ENCODE data around the gene KLHL4.
"Not testable (repeated sequence)": the region's sequence is repeated elsewhere in the genome, so short reads cannot be mapped to it uniquely, and the experiment has no call there.

KLHL4 gene

DNA sequence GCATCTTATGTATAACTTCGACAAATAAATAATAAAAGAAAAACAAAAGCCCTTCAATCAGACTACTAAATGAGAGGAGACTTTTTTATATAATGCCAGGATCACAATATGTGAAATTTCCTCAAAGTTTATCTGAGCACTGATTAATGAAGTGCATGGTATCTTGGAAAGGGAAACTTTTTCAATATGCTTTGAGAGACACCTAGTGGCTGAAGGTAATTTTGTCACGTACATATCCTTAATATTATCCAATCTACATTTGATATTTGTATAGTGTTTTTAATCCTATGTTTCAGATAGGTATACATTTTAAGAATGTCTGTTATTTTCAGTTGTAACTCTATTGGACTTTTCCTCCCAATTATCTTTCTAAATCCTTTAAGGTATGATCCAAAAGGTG lies 146.8 kb downstream of the KLHL4 start:
- peak in 1 of 5 experiments; percentile 1 for DNase-seq

DNA sequence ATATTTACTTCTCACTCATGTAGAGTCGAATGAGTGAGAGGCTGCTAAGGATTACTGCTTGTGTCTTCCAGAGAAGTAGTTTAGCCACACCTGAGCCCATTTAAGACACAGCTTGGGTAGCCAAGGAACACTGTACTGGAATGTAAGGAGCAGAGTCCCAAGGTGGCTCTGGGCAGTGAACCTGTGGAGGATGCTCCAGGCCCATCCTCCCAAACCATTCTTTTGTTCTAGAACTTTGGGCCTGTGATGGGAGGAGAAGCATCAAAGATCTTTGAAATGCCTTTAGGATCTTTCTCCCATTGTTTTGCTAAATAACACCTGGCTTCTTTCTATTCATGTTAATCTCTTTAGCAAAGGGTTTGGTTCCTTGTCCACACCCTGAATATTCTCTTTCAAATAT lies 162.2 kb downstream of the KLHL4 start:
- no peak for DNase-seq

DNA sequence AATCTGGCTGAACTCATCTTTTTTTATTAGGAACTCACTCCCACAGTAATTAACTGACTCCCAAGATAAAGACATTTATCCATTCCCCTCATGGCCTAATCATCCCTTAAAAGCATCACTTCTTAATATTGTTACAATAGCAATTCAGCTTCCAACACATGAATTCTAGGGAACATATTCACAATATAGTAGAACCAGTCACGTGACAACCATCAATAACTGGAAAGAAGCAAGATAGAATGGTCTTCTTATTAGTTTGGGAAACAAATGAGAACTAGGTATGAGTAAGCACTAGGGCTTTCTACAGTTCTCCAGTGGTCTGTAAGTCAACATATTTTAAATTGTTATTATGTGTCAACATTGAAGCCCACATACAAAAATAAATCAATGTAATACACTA lies 170.1 kb downstream of the KLHL4 start:
- no peak for DNase-seq

DNA sequence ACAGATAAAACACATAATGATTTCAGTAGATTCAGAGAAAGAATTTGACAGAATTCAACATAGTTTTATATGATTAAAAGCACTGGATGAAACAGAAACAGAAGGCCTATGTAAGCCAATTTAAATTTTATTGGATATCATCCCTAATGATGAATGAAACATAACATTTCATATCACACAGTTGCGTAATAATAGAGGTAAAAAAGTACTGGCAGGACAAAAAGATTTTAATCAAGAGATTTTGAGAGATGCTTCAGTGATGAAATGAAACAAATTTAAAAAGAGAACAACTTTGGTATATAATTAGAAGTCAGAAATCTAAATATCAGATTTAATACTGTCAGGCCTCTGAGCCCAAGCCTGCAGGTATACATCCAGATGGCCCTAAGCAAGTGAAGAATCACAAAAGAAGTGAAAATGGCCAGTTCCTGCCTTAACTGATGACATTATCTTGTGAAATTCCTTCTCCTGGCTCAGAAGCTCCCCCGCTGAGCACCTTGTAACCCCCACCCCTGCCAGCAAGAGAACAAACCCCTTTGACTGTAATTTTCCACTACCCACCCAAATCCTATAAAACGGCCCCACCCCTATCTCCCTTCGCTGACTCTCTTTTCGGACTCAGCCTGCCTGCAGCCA lies 170.6 kb downstream of the KLHL4 start:
- not testable (repeated sequence) for DNase-seq

DNA sequence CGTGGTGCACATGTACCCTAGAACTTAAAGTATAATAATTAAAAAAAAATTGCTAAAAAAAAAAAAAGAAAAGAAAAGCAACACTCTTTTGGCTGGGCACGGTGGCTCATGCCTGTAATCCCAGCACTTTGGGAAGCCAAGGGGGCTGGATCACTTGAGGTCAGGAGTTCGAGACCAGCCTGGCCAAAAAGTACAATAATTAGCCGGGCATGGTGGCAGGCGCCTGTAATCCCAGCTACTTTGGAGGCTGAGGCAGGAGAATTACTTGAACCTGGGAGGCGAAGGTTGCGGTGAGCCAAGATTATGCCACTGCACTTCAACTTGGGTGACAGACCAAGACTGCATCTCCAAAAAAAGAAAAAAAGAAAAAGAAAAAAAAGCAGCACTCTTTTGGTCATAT lies 171.6 kb downstream of the KLHL4 start:
- not testable (repeated sequence) for DNase-seq

DNA sequence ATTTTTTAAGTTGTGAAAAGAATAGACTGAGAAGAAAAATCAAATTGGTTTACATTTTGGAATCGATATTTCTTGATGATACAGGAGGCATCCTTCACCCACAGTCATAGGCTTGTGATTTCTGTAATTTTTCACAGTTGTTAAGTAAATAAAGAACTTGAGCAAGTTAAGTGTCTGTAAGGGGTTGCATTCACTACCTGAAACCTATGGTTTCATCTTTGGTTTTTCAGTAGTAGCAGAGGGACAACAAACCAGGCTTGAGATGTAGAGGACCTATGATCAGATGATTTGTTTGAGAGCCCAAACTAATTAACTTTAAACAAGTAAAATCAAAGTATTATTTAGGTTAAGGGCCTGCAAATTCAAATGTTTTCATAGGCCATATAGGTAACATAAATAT lies 175.6 kb downstream of the KLHL4 start:
- no peak for DNase-seq

DNA sequence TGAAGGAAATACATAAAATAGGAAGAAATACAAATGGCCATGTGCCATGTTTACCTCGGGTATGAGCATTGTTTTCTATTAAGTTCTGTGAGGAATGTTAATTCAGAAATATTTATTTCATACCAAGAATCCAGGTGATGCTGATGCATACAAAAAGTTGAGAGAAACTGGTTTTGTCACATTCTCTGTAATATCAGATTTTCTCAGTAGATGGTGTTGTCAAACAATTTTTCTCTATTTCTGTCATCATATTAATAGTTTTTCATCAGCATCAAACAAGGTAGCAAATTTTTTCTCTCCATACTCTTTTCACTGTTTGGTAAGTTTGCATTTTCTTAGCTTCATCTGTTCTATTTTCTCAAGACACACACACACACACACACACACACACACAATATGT lies 179.8 kb downstream of the KLHL4 start:
- DNase-seq = no peak

DNA sequence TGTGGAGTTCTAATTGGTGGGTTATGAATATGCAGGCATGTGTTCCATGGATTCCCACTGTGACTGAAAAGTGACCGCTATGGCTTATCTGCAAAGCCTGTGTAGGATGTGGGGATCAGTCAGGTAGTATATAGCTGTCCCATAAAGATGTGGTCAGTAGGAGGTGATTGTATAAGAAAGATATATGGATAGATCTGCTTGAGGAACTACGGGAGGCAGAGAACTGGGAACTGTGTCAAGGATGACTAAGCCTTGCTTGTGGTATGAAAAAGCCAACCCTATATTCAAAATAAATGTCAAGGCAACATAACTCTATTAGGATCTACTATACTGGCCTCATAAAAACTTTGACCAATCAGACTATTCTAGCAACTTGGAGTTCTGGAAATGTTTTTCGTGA lies 185.2 kb downstream of the KLHL4 start:
- DNase-seq = no peak

DNA sequence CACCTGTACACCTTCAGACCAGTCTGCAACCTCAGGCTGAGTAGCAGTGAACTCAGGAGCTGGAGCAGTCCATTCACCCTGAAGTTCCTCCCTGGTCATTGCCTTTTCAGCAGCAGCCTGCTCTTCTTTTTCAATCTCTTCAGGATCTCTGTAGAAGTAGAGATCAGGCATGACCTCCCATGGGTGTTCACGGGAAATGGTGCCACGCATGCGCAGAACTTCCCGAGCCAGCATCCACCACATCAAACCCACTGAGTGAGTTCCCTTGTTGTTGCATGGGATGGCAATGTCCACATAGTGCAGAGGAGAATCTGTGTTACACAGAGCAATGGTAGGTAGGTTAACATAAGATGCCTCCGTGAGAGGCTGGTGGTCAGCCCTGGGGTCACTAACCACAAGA lies 185.9 kb downstream of the KLHL4 start:
- DNase-seq = not testable (repeated sequence)

DNA sequence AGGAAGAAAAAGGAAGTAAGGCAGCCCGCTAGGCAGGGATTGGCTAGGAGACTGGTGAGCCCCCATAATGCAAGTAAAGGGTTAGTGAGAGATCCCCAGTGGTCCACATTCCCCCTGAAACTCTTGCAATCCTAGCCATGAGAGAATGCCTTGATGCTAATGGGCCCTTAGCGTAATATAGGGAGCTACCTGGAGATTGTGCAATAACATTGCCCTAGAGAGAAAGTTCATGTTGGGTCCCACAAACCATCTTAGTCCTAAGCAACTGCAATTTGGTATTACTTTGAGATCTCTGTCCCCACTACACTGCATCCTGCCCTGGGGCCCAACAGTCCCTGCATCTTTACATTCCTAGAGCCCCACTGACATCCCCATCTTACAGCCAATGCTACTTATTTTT lies 188.5 kb downstream of the KLHL4 start:
- DNase-seq = no peak

DNA sequence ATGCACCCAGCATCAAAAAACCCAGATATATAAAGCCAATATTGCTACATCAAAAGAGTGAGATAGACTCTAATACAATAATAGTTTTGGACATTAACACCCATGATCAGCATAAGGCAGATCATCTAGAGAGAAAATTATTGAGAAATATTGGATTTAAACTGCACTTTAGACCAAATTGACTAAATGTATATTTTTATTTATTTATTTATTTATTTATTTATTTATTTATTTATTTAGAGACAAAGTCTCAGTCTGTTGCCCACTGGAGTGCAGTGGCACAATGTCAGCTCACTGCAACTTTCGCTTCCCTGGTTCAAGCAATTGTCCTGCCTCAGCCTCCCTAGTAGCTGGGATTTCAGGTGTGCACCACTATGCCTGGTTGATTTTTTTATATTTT lies 193.0 kb downstream of the KLHL4 start:
- no peak for DNase-seq

Measured in T-helper 2 cell (primary cell).